GM12872 (cell line): ENCODE data around the gene MYOM1.

ENCODE experiments used
- CTCF ChIP-seq: IDR thresholded peaks from 3 replicates; pipeline ENCODE4 v1.5.1; 2011; ENCODE audit warnings: low read depth, mild to moderate bottlenecking, low read length, moderate library complexity; ENCODE audit not compliant: insufficient read depth

MYOM1 gene

GRCh38 chr18:3115447-3116030 lies 104.2 kb downstream of the MYOM1 start:
- no peak for TF ChIP-seq CTCF

GRCh38 chr18:3114451-3114850 lies 105.3 kb downstream of the MYOM1 start:
- TF ChIP-seq CTCF: no peak

GRCh38 chr18:3114026-3114425 lies 105.7 kb downstream of the MYOM1 start:
- no peak for TF ChIP-seq CTCF

- TF ChIP-seq CTCF: no peak
Observed at GRCh38 chr18:3111523-3112240, 108.1 kb downstream of the MYOM1 start.

- TF ChIP-seq CTCF: no peak
Observed at GRCh38 chr18:3110034-3110752, 109.6 kb downstream of the MYOM1 start.

GRCh38 chr18:3107740-3108151 lies 112.0 kb downstream of the MYOM1 start:
- no peak for TF ChIP-seq CTCF

- no peak for TF ChIP-seq CTCF
Observed at GRCh38 chr18:3104190-3105054, 115.3 kb downstream of the MYOM1 start.
